NB4 (cell line): Measurements from ENCODE around the gene ANKS1A.

ENCODE experiments used
- POLR2A ChIP-seq: IDR thresholded peaks from 2 replicates; pipeline ENCODE4 v1.6.1; 2011; ENCODE audit warnings: mild to moderate bottlenecking; ENCODE audit not compliant: insufficient read length; ENCODE audit errors: extremely low read depth
- TF ChIP-seq, protein P1 (sequence below): IDR thresholded peaks from one replicate; pipeline ENCODE4 v1.5.1; 2012; ENCODE audit warnings: low read depth, low read length

GRCh38 chr6:34871853-34872252 lies 17.2 kb upstream of the ANKS1A start:
- TF ChIP-seq, protein P1, sequence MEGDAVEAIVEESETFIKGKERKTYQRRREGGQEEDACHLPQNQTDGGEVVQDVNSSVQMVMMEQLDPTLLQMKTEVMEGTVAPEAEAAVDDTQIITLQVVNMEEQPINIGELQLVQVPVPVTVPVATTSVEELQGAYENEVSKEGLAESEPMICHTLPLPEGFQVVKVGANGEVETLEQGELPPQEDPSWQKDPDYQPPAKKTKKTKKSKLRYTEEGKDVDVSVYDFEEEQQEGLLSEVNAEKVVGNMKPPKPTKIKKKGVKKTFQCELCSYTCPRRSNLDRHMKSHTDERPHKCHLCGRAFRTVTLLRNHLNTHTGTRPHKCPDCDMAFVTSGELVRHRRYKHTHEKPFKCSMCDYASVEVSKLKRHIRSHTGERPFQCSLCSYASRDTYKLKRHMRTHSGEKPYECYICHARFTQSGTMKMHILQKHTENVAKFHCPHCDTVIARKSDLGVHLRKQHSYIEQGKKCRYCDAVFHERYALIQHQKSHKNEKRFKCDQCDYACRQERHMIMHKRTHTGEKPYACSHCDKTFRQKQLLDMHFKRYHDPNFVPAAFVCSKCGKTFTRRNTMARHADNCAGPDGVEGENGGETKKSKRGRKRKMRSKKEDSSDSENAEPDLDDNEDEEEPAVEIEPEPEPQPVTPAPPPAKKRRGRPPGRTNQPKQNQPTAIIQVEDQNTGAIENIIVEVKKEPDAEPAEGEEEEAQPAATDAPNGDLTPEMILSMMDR, result no peak
- no peak for TF ChIP-seq POLR2A
